ENCODE measurements around the gene ARF1.

Gene ARF1

GRCh38 chr1:228109073-228109961, 26.8 kb downstream of the ARF1 start, which contains the start of gene MRPL55 (continued):
- TF ChIP-seq SCRT2 (tag by site-specific recombination; IDR thresholded peaks at IDR 0.05) (peak; percentile 47; the same call in 1 of the 2 replicates), ZNF239 (tag by site-specific recombination; IDR thresholded peaks at IDR 0.05) (peak; percentile 44; the same call in 1 of the 2 replicates), REST (tag by site-specific recombination; IDR thresholded peaks at IDR 0.05) (peak; percentile 47; the same call in 1 of the 2 replicates), ZNF660 (tag by site-specific recombination; IDR thresholded peaks at IDR 0.05) (peak; percentile 74; the same call in 1 of the 2 replicates), ZNF626 (tag by site-specific recombination; IDR thresholded peaks at IDR 0.05) (no peak), ZEB2 (tag by site-specific recombination; IDR thresholded peaks at IDR 0.05) (peak; percentile 94), GLI2 (tag by site-specific recombination; IDR thresholded peaks at IDR 0.05; ENCODE audit: borderline replicate concordance, low read depth) (no peak), ZNF501 (tag by site-specific recombination; IDR thresholded peaks at IDR 0.05) (peak; percentile 99), ZNF146 (tag by site-specific recombination; IDR thresholded peaks at IDR 0.05) (peak; percentile 57; the same call in 1 of the 2 replicates), ZBTB17 (tag by site-specific recombination; IDR thresholded peaks at IDR 0.05) (peak; percentile 82), BCL11B (tag by site-specific recombination; IDR thresholded peaks at IDR 0.05; ENCODE audit: low read depth) (peak; percentile 96), ZBTB8A (tag by site-specific recombination; IDR thresholded peaks at IDR 0.05) (peak; percentile 99), ZNF623 (tag by site-specific recombination; IDR thresholded peaks at IDR 0.05) (0 out of 2 replicates have a peak, but pooled peaks have one; percentile 42), ZNF416 (tag by site-specific recombination; IDR thresholded peaks at IDR 0.05) (no peak), ZNF585B (tag by site-specific recombination; IDR thresholded peaks at IDR 0.05) (peak; percentile 29), ZNF629 (tag by site-specific recombination; IDR thresholded peaks at IDR 0.05) (peak; percentile 100), ZFHX2 (tag by site-specific recombination; conservative IDR thresholded peaks at IDR 0.05) (peak; percentile 99), SP7 (tag by site-specific recombination; IDR thresholded peaks at IDR 0.05) (peak; percentile 94), ZNF394 (tag by site-specific recombination; IDR thresholded peaks at IDR 0.05; ENCODE audit: borderline replicate concordance) (peak; percentile 56; the same call in 1 of the 2 replicates), WT1 (tag by site-specific recombination; IDR thresholded peaks at IDR 0.05) (peak; percentile 96), IKZF3 (tag by site-specific recombination; IDR thresholded peaks at IDR 0.05) (no peak), ZNF544 (tag by site-specific recombination; IDR thresholded peaks at IDR 0.05) (no peak), MEIS1 (CRISPR knock-in tag; IDR thresholded peaks at IDR 0.05; ENCODE audit: borderline replicate concordance) (no peak), ZBTB7A (tag by site-specific recombination; IDR thresholded peaks at IDR 0.05; ENCODE audit: low read depth) (peak; percentile 65; the same call in 1 of the 2 replicates), ZNF76 (tag by site-specific recombination; IDR thresholded peaks at IDR 0.05; ENCODE audit: borderline replicate concordance, low read depth) (peak; percentile 79; the same call in 1 of the 2 replicates), ZNF580 (tag by site-specific recombination; IDR thresholded peaks at IDR 0.05) (peak; percentile 79)
- TF ChIP-seq, protein P1, sequence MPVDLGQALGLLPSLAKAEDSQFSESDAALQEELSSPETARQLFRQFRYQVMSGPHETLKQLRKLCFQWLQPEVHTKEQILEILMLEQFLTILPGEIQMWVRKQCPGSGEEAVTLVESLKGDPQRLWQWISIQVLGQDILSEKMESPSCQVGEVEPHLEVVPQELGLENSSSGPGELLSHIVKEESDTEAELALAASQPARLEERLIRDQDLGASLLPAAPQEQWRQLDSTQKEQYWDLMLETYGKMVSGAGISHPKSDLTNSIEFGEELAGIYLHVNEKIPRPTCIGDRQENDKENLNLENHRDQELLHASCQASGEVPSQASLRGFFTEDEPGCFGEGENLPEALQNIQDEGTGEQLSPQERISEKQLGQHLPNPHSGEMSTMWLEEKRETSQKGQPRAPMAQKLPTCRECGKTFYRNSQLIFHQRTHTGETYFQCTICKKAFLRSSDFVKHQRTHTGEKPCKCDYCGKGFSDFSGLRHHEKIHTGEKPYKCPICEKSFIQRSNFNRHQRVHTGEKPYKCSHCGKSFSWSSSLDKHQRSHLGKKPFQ (tag by site-specific recombination; IDR thresholded peaks at IDR 0.05) = peak; percentile 44; the same call in 1 of the 2 replicates
- TF ChIP-seq, protein P2, sequence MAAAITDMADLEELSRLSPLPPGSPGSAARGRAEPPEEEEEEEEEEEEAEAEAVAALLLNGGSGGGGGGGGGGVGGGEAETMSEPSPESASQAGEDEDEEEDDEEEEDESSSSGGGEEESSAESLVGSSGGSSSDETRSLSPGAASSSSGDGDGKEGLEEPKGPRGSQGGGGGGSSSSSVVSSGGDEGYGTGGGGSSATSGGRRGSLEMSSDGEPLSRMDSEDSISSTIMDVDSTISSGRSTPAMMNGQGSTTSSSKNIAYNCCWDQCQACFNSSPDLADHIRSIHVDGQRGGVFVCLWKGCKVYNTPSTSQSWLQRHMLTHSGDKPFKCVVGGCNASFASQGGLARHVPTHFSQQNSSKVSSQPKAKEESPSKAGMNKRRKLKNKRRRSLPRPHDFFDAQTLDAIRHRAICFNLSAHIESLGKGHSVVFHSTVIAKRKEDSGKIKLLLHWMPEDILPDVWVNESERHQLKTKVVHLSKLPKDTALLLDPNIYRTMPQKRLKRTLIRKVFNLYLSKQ (tag by site-specific recombination; IDR thresholded peaks at IDR 0.05; ENCODE audit: borderline replicate concordance) = no peak
- TF ChIP-seq, protein P3, sequence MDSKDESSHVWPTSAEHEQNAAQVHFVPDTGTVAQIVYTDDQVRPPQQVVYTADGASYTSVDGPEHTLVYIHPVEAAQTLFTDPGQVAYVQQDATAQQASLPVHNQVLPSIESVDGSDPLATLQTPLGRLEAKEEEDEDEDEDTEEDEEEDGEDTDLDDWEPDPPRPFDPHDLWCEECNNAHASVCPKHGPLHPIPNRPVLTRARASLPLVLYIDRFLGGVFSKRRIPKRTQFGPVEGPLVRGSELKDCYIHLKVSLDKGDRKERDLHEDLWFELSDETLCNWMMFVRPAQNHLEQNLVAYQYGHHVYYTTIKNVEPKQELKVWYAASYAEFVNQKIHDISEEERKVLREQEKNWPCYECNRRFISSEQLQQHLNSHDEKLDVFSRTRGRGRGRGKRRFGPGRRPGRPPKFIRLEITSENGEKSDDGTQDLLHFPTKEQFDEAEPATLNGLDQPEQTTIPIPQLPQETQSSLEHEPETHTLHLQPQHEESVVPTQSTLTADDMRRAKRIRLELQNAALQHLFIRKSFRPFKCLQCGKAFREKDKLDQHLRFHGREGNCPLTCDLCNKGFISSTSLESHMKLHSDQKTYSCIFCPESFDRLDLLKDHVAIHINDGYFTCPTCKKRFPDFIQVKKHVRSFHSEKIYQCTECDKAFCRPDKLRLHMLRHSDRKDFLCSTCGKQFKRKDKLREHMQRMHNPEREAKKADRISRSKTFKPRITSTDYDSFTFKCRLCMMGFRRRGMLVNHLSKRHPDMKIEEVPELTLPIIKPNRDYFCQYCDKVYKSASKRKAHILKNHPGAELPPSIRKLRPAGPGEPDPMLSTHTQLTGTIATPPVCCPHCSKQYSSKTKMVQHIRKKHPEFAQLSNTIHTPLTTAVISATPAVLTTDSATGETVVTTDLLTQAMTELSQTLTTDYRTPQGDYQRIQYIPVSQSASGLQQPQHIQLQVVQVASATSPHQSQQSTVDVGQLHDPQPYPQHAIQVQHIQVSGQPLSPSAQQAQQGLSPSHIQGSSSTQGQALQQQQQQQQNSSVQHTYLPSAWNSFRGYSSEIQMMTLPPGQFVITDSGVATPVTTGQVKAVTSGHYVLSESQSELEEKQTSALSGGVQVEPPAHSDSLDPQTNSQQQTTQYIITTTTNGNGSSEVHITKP (tag by site-specific recombination; IDR thresholded peaks at IDR 0.05) = peak; percentile 67

Measured in HEK293 (cell line).